Stimulated activated CD4-positive, alpha-beta T cell treated with anti-CD3 and anti-CD28 coated beads, Interleukin-12 subunit alpha, Interleukin-12 subunit beta, amount 100 ng/mL, for 48 hours (primary cell): ENCODE data around the gene MTR.

Source experiments
- DNase-seq, 3 donors: peaks; one replicate each; pipeline ENCODE4 v3.0.0-alpha.2; 2020; ENCODE audit warnings: low read depth in 2 of 3, low spot score in 1 of 3

MTR gene

GRCh38 chr1:236862219-236862591, 67.1 kb downstream of the MTR start:
- DNase-seq: no peak

GRCh38 chr1:236862615-236863211, 67.6 kb downstream of the MTR start:
- no peak for DNase-seq

- no peak for DNase-seq
Observed at GRCh38 chr1:236864211-236864610, 69.1 kb downstream of the MTR start.

- no peak for DNase-seq
Observed at GRCh38 chr1:236864996-236865817, 70.1 kb downstream of the MTR start.

GRCh38 chr1:236865818-236866155, 70.7 kb downstream of the MTR start:
- no peak for DNase-seq

GRCh38 chr1:236868625-236869467, 73.8 kb downstream of the MTR start:
- peak; percentile 9 to 30 (median 13) for DNase-seq

- DNase-seq: no peak
Observed at GRCh38 chr1:236869911-236870310, 74.8 kb downstream of the MTR start.

- no peak for DNase-seq
Observed at GRCh38 chr1:236870721-236871120, 75.6 kb downstream of the MTR start.

GRCh38 chr1:236872075-236872666, 77.1 kb downstream of the MTR start:
- DNase-seq: no peak

GRCh38 chr1:236875975-236876374, 80.9 kb downstream of the MTR start:
- no peak for DNase-seq

- no peak for DNase-seq
Observed at GRCh38 chr1:236877661-236878060, 82.6 kb downstream of the MTR start.

GRCh38 chr1:236880209-236880608, 85.1 kb downstream of the MTR start:
- DNase-seq: no peak

GRCh38 chr1:236882678-236883077, 87.6 kb downstream of the MTR start:
- no peak for DNase-seq

GRCh38 chr1:236886199-236886598, 91.1 kb downstream of the MTR start:
- DNase-seq: no peak

GRCh38 chr1:236887081-236887480, 92.0 kb downstream of the MTR start:
- no peak for DNase-seq

- no peak for DNase-seq
Observed at GRCh38 chr1:236888126-236888525, 93.0 kb downstream of the MTR start.

GRCh38 chr1:236888903-236889302, 93.8 kb downstream of the MTR start:
- no peak for DNase-seq

GRCh38 chr1:236890152-236891056, 95.3 kb downstream of the MTR start:
- no peak for DNase-seq

GRCh38 chr1:236893626-236894545, 98.8 kb downstream of the MTR start:
- no peak for DNase-seq
